ENCODE data around the gene FBN1. TPM values are rescaled to one million over a fixed set of nuclear protein-coding genes. Genes with fewer than 3 reads are reported as not detected.

Gene FBN1
- total RNA-seq, 1 experiment from 2014 or later, result 31.6 TPM

DNA sequence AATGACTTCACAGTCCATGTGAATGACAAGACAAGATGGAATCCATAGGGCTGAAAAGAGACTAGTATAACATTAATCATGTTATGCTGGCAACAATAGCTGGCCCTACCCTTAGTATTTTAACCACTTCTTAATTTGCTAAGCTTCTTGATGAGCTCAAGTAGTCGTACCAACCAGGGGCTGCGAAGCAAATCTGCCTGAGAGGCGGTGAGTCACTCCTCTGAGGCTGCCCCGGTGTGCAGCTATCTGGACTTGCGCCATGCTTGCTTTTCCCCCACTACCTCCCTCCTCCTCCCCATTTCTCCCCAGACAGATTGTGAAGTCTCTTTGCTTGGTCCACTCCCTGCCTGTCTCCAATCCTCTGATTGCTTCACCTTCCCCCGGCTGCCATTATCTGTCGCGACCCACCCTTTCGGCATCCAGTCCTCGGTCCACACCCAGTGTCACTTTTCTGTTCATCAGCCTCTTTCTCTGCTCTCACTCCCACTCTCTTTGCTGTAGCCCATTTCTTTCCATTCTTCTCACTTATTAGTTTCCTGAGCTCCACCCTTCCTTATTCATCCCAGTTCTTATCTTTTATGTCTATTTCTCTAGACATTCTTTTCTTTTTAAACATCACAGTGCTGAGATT, 271.6 kb downstream of the FBN1 start:
- Histone ChIP-seq H3K4me3 (no peak overlapping the region), H3K27ac (no peak overlapping the region), H3K9me3 (replicated peaks) (no peaks in the 10 kb centered on the region; the same call in 1 of the 2 replicates), H3K36me3 (no peaks in the 10 kb centered on the region), H3K27me3 (no peaks in the 10 kb centered on the region), H3K4me1 (peaks cover 10% of the 10 kb centered on the region; the same call in 1 of the 2 replicates)
- no peak for DNase-seq

DNA sequence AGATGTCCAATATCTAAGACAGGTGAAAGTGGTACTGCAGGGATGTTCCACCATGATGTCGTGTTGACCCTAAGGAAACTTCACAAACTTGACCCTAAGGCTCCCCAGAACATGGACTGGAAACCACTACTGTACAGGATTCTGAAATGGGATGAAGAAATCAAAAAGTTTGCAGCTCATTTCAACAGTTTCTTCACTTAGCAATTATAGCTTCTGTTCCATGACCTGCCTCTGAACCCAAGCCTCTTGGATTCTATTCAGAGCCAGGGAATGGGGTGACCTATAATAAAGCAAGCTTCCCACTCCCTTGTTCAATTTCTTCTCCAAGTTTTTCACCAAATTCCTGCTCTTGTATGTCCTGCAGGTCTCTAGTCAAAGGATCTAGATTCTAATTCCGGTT, 273.5 kb downstream of the FBN1 start:
- H3K27ac ChIP-seq, result no peak overlapping the region
- H3K9me3 ChIP-seq (replicated peaks), result no peaks in the 10 kb centered on the region
- H3K4me3 ChIP-seq, result no peak overlapping the region
- peaks cover 10% of the 10 kb centered on the region; the same call in 1 of the 2 replicates for H3K4me1 ChIP-seq
- no peak for DNase-seq
- H3K36me3 ChIP-seq, result no peaks in the 10 kb centered on the region
- H3K27me3 ChIP-seq, result no peaks in the 10 kb centered on the region

DNA sequence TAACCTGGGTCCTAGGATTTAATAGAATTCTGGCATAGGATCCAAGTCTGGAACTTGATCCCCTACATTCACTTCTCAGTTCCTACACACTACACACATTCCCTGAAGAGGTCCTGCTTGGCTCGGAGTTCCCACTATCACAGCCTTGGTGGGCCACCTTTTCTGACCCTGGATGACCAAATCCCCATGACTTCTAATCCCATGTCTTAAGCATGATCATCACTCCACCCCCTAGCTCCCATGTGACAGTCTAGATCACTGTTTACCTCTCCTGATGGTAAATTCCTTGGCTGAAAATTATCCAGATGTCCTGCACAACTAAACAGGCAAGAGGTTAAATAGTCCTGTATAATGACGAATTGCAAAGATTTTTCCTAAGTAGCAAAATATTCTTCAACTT, 274.0 kb downstream of the FBN1 start:
- no peak overlapping the region for H3K27ac ChIP-seq
- no peak overlapping the region for H3K4me3 ChIP-seq
- H3K4me1 ChIP-seq, result peaks cover 10% of the 10 kb centered on the region; the same call in 1 of the 2 replicates
- DNase-seq, result no peak
- H3K36me3 ChIP-seq, result no peaks in the 10 kb centered on the region
- H3K9me3 ChIP-seq (replicated peaks), result no peaks in the 10 kb centered on the region
- no peaks in the 10 kb centered on the region for H3K27me3 ChIP-seq

DNA sequence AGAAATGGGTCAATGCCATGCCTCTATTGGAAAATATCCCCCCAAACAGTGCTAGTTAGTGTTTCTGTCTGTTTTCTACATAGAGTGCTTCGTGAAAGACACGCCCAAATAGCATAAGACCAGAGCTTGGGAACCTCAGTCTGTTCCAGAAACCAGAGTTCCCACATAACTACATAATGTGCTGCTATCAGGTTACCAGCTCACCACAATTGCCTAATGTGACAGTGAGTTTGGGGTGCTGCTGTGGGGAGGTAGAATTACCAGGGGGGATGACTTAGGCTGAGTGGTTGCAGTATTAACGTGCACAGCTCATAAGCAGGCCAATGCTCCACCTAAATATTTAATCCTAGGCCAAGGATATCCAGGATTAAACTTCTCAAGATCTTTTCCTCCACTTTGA, 275.0 kb downstream of the FBN1 start:
- Histone ChIP-seq H3K4me1 (peaks cover 10% of the 10 kb centered on the region; the same call in 1 of the 2 replicates), H3K27me3 (no peaks in the 10 kb centered on the region), H3K36me3 (no peaks in the 10 kb centered on the region), H3K9me3 (replicated peaks) (no peaks in the 10 kb centered on the region), H3K4me3 (no peak overlapping the region), H3K27ac (no peak overlapping the region)
- DNase-seq, result peak; percentile 49 to 76

DNA sequence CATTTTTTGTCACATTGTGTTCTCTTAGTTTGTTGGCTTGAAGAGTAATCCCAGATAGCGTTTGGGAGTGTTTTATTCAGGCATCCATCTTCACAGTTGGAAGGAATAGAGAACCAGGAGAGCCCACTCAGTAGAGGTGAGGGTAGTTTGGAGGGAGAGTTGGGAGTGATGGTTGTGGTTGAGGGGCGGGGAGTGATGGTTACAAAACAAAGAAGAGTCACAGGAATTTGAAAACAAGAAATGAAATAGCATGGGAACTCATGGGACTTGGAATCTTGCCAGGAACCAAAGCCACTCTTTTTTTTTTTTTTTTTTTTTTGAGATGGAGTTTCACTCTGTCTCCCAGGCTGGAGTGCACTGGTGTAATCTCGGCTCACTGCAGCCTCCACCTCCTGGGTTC, 278.0 kb downstream of the FBN1 start:
- Histone ChIP-seq H3K9me3 (replicated peaks) (no peaks in the 10 kb centered on the region), H3K4me3 (no peak overlapping the region), H3K4me1 (peaks cover 10% of the 10 kb centered on the region; the same call in 1 of the 2 replicates), H3K27ac (no peak overlapping the region), H3K27me3 (no peaks in the 10 kb centered on the region), H3K36me3 (no peaks in the 10 kb centered on the region)
- peak in 1 of 2 experiments; percentile 20 for DNase-seq

DNA sequence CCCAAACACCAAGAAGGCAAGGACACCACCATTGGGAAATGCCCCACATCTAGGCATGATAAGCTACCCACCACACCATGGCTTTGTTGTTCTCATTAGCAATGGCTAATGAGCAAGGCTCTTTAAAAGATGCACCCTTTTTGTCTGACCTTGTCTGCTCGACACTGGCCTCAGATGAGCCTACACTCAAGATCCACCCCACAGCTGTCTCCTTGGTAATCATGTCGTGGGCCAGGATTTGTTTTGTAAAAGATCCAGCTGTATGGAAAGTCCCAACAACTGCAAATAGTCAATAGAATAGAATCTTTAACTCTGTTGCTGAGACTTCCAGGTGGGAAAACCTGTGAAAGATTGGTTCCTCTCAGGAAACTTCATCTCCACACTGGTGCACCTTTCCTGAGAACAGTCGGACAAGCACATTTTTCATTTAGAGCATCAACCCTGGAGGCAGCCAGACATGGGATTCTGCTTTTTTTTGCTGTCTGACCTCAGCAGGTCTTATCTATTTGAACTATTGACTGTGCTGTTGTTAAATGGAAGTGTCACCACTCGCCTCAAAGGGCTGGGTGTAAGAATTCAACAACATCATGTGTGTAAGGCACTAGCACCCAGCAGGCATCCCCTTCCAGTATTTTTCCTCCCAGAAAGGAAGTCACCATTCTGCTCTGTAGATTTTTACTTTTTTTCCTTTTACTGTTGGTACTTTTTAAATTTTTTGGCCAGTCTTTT, 278.8 kb downstream of the FBN1 start:
- Histone ChIP-seq H3K9me3 (replicated peaks) (no peaks in the 10 kb centered on the region), H3K36me3 (no peaks in the 10 kb centered on the region), H3K4me1 (peaks cover 10% of the 10 kb centered on the region; the same call in 1 of the 2 replicates), H3K27ac (no peak overlapping the region), H3K4me3 (no peak overlapping the region), H3K27me3 (no peaks in the 10 kb centered on the region)
- no peak for DNase-seq

DNA sequence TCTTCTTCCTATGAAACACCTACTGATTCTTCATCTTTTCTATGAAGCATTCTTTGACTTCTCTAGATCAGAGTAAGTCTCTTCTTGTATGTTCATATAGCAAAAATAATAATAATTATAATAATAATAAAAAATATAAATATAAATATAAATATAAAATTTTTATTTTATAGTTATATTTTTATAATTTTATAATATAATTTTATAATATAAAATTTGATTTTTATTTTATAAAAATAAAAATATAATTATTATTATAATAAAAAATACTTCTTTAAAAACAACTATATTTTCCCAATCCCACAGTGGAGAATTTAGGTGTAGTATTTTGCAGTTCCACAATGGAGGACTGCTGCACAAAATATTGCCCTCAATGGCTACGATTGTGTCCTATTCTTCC, 279.9 kb downstream of the FBN1 start:
- DNase-seq, result no peak
- H3K4me1 ChIP-seq, result peaks cover 4% of the 10 kb centered on the region; the same call in 1 of the 2 replicates

DNA sequence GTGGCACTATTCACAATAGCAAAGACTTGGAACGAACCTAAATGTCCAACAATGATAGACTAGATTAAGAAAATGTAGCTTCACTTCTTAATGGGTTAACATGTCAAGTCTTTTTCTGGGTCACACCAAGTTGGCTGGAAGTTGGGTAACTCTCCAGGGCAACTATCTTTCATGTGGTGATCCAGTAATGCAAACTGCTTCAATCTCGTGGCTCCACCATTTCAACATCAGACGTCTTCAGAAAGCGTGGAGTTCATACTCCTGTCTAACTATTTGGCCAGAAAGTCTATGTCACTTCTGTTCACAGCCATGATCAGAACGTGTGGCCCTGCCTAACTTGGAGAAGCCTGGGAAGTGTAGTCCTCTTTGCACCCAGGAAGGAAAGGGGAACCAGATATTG, 282.0 kb downstream of the FBN1 start:
- H3K27ac ChIP-seq, result no peak overlapping the region
- H3K36me3 ChIP-seq, result no peaks in the 10 kb centered on the region

More for the DNA sequence above, 279.9 kb downstream of the FBN1 start:
- no peaks in the 10 kb centered on the region for H3K9me3 ChIP-seq (replicated peaks)
- no peak overlapping the region for H3K4me3 ChIP-seq
- H3K27ac ChIP-seq, result no peak overlapping the region
- H3K27me3 ChIP-seq, result no peaks in the 10 kb centered on the region
- no peaks in the 10 kb centered on the region for H3K36me3 ChIP-seq

DNA sequence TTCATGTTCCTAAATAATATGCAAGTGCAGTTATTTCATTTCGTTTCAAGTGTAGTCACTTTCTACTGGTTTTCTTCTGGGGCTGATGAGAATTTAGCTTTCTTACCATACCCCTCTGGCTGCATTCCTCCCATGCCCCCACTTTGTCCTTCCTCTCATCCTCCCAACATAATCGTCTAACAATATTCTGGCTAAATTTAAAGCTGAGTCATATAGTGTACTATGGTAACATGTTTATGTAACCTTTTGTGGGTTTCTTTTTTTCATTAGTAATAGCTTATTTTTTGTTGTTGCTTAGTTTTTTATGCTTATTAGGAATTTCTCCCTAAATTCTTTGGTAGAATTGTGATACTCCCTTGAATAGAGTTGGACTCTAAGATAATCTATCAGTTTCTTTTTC, 283.8 kb downstream of the FBN1 start:
- Histone ChIP-seq H3K4me1 (no peaks in the 10 kb centered on the region), H3K27ac (no peak overlapping the region), H3K36me3 (no peaks in the 10 kb centered on the region), H3K4me3 (no peak overlapping the region), H3K9me3 (replicated peaks) (no peaks in the 10 kb centered on the region), H3K27me3 (no peaks in the 10 kb centered on the region)
- no peak for DNase-seq

More for the DNA sequence above, 282.0 kb downstream of the FBN1 start:
- Histone ChIP-seq H3K4me3 (no peak overlapping the region), H3K9me3 (replicated peaks) (no peaks in the 10 kb centered on the region), H3K4me1 (no peaks in the 10 kb centered on the region), H3K27me3 (no peaks in the 10 kb centered on the region)
- DNase-seq, result no peak

DNA sequence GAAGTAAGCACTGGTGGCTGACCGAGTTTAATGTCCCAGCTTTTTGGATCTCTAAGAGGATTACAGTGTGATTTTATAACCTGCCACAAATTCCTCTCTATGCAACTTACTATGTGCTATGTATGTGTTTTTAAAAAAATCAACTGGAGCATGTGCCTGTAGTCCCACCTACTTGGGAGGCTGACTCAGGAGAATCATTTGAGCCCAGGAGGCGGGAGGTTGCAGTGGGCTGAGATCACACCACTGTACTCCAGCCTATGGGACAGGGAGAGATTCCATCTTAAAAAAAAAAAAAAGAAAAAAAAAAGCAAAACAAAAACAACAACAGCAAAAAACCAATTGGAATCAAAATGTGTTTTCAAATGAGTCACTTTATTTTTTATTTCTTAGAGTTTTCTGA, 284.7 kb downstream of the FBN1 start:
- Histone ChIP-seq H3K4me1 (no peaks in the 10 kb centered on the region), H3K27me3 (no peaks in the 10 kb centered on the region), H3K4me3 (no peak overlapping the region), H3K36me3 (no peaks in the 10 kb centered on the region), H3K9me3 (replicated peaks) (no peaks in the 10 kb centered on the region), H3K27ac (no peak overlapping the region)
- no peak for DNase-seq

Other genes starting within 250 kb of the FBN1 start
- 23.1 and 31.8 TPM in 2 replicates for gene CEP152, start 165.4 kb upstream of the FBN1 start, total RNA-seq (2014; rRNA removed; shearing (Covaris generic))
- gene EID1, start 232.4 kb upstream of the FBN1 start, total RNA-seq (2014; rRNA removed; shearing (Covaris generic)), result 149 and 164 TPM in 2 replicates

Data from SJCRH30 (cell line).